SK-N-SH (cell line): Measurements from ENCODE around the gene ZSCAN12. TPM values are rescaled to one million over a fixed set of nuclear protein-coding genes. Genes with fewer than 3 reads are reported as not detected.

Experiments
- polyA plus RNA-seq, 3 experiments: library from polyadenylated mRNA; depleted of rRNA; stranded (reverse); fragments of >200 nt; gene quantifications; 2 replicates each; pipeline ENCODE4 v1.2.3, GENCODE V29; 2012
- small RNA-seq, 7 experiments: library from RNA; depleted of rRNA; stranded (forward); fragments of <200 nt; gene quantifications; one replicate each; pipeline ENCODE3, GENCODE V24; 2012

The ZSCAN12 gene
- polyA plus RNA-seq, 1 of the 3 experiments (the other 2 are of a cell fraction): 1.6 TPM

Small RNAs within 50 kb of the gene (small RNA-seq; reads per million reads assigned to genes)
- gene RNU2-45P: 0 reads per million in 7 experiments

Other genes with a start within 250 kb of the ZSCAN12 start
- 13.7 and 23.2 TPM in 2 replicates for gene ZSCAN9, start 174.5 kb downstream of the ZSCAN12 start, polyA plus RNA-seq (2012; rRNA removed)
- 2.9 and 3.5 TPM in 2 replicates for gene ZKSCAN4, start 147.5 kb downstream of the ZSCAN12 start, polyA plus RNA-seq (2012; rRNA removed)
- not detected in 2 replicates for gene NKAPL, start 140.4 kb downstream of the ZSCAN12 start, polyA plus RNA-seq (2012; rRNA removed)
- gene ZSCAN26, start 132.6 kb downstream of the ZSCAN12 start, polyA plus RNA-seq (2012; rRNA removed): 11.0 and 14.0 TPM in 2 replicates
- gene PGBD1, start 118.2 kb downstream of the ZSCAN12 start, polyA plus RNA-seq (2012; rRNA removed): 2.5 and 2.7 TPM in 2 replicates
- gene ZSCAN31, start 63.6 kb downstream of the ZSCAN12 start, polyA plus RNA-seq (2012; rRNA removed): 1.9 and 2.1 TPM in 2 replicates
- gene ZKSCAN3, start 49.8 kb downstream of the ZSCAN12 start, polyA plus RNA-seq (2012; rRNA removed): 2.6 and 3.0 TPM in 2 replicates
- 2.0 and 2.1 TPM in 2 replicates for gene ZSCAN23, start 43.7 kb upstream of the ZSCAN12 start, polyA plus RNA-seq (2012; rRNA removed)
- not detected in 2 replicates for gene GPX6, start 116.0 kb upstream of the ZSCAN12 start, polyA plus RNA-seq (2012; rRNA removed)
- gene GPX5, start 126.1 kb upstream of the ZSCAN12 start, polyA plus RNA-seq (2012; rRNA removed): not detected in 2 replicates